DND-41 (cell line): Measurements from ENCODE around the gene LMO2.
"Not testable (repeated sequence)": the region's sequence is repeated elsewhere in the genome, so short reads cannot be mapped to it uniquely, and the experiment has no call there.

Experiments
- ATAC-seq: fragments of 200-7000 bp; cut with Tn5 transposase; 3 replicates; pipeline ENCODE4 v1.9.1; 2021; ENCODE audit warnings: low read depth; ENCODE audit not compliant: insufficient read depth
- DNase-seq: peaks from one replicate; pipeline ENCODE4 v3.0.0-alpha.2; 2020
- H2AFZ ChIP-seq: 2 replicates; pipeline ENCODE4 v1.6.0; 2012; ENCODE audit warnings: low read depth, low read length
- H3K27ac ChIP-seq: 2 replicates; pipeline ENCODE4 v1.5.1; 2012; ENCODE audit warnings: low read length, inconsistent platforms
- H3K27me3 ChIP-seq: fragments of 200-600 bp; sonication (generic); 2 replicates; pipeline ENCODE4 v1.6.0; 2012; ENCODE audit warnings: low read length, mild to moderate bottlenecking, inconsistent platforms; ENCODE audit not compliant: insufficient read depth, poor library complexity
- H3K36me3 ChIP-seq: 2 replicates; pipeline ENCODE4 v1.5.1; 2012; ENCODE audit warnings: low read length, inconsistent platforms; ENCODE audit not compliant: insufficient read depth
- H3K4me1 ChIP-seq: 2 replicates; pipeline ENCODE4 v1.5.1; 2012; ENCODE audit warnings: mild to moderate bottlenecking, low read length; ENCODE audit not compliant: insufficient read depth
- H3K4me2 ChIP-seq: 2 replicates; pipeline ENCODE4 v1.6.0; 2012; ENCODE audit warnings: mild to moderate bottlenecking, moderate library complexity, low read length, inconsistent platforms; ENCODE audit not compliant: insufficient read depth
- H3K4me3 ChIP-seq, 2 experiments: fragments of 200-600 bp in 1 of 2; shearing (Covaris generic) in 1 of 2; 2 replicates each; pipeline ENCODE4 v1.5.1; 2012 to 2016; ENCODE audit warnings: inconsistent platforms in 2 of 2, low read length in 2 of 2, mild to moderate bottlenecking in 2 of 2, low read depth in 1 of 2, moderate library complexity in 1 of 2
- H3K79me2 ChIP-seq: 2 replicates; pipeline ENCODE4 v1.6.0; 2012; ENCODE audit warnings: low read length, inconsistent platforms; ENCODE audit not compliant: insufficient read depth
- H3K9ac ChIP-seq: 2 replicates; pipeline ENCODE4 v1.6.0; 2012; ENCODE audit warnings: low read depth, mild to moderate bottlenecking, inconsistent platforms, low read length, moderate library complexity
- H3K9me3 ChIP-seq: 2 replicates; pipeline ENCODE4 v1.5.1; 2012; ENCODE audit warnings: low read length, moderate library complexity, mild to moderate bottlenecking, inconsistent platforms; ENCODE audit not compliant: insufficient read depth, severe bottlenecking
- H4K20me1 ChIP-seq: 2 replicates; pipeline ENCODE4 v1.6.0; 2012; ENCODE audit warnings: low read length; ENCODE audit not compliant: insufficient read depth
- CTCF ChIP-seq: IDR thresholded peaks from 2 replicates; pipeline ENCODE4 v1.5.1; 2012; ENCODE audit warnings: borderline replicate concordance, low read length, moderate library complexity, mild to moderate bottlenecking; ENCODE audit not compliant: poor library complexity, severe bottlenecking; ENCODE audit errors: extremely low read depth
- EZH2 ChIP-seq: IDR thresholded peaks from 3 replicates; pipeline ENCODE4 v1.6.1; 2012; ENCODE audit warnings: borderline replicate concordance, low read depth, mild to moderate bottlenecking, moderate library complexity, low read length, inconsistent platforms; ENCODE audit not compliant: severe bottlenecking

LMO2 gene

GRCh38 chr11:33932721-33933120, 40.8 kb upstream of the LMO2 start:
- ATAC-seq, result no peak
- H4K20me1 ChIP-seq, result no peaks in the 10 kb centered on the region
- H2AFZ ChIP-seq, result no peak overlapping the region
- H3K27me3 ChIP-seq, result no peaks in the 10 kb centered on the region
- no peak overlapping the region for H3K4me3 ChIP-seq
- TF ChIP-seq EZH2 (no peak), CTCF (no peak)
- H3K36me3 ChIP-seq, result no peaks in the 10 kb centered on the region
- DNase-seq, result no peak
- H3K27ac ChIP-seq, result no peak overlapping the region
- no peaks in the 10 kb centered on the region for H3K4me1 ChIP-seq
- H3K79me2 ChIP-seq, result no peaks in the 10 kb centered on the region
- H3K4me2 ChIP-seq, result no peak overlapping the region
- no peak overlapping the region for H3K9ac ChIP-seq
- no peaks in the 10 kb centered on the region for H3K9me3 ChIP-seq

- not testable (repeated sequence) for H3K4me2 ChIP-seq, H3K9me3 ChIP-seq, DNase-seq, H3K27me3 ChIP-seq, H4K20me1 ChIP-seq, H3K9ac ChIP-seq, H3K4me1 ChIP-seq, H3K36me3 ChIP-seq, H2AFZ ChIP-seq, ATAC-seq, H3K4me3 ChIP-seq, H3K27ac ChIP-seq, H3K79me2 ChIP-seq
Measured at GRCh38 chr11:33931739-33932366, 40.0 kb upstream of the LMO2 start.

- no peak for DNase-seq
- Histone ChIP-seq H3K4me2 (no peak overlapping the region), H3K79me2 (no peaks in the 10 kb centered on the region)
Measured at GRCh38 chr11:33931067-33931466, 39.2 kb upstream of the LMO2 start.

More at GRCh38 chr11:33931067-33931466, 39.2 kb upstream of the LMO2 start:
- TF ChIP-seq EZH2, result no peak
- TF ChIP-seq CTCF, result no peak
- no peak overlapping the region for H3K4me3 ChIP-seq
- no peak overlapping the region for H3K9ac ChIP-seq
- ATAC-seq, result no peak
- H3K9me3 ChIP-seq, result no peaks in the 10 kb centered on the region
- H3K27me3 ChIP-seq, result no peaks in the 10 kb centered on the region
- H3K27ac ChIP-seq, result no peak overlapping the region
- no peaks in the 10 kb centered on the region for H3K36me3 ChIP-seq
- no peaks in the 10 kb centered on the region for H3K4me1 ChIP-seq
- no peaks in the 10 kb centered on the region for H4K20me1 ChIP-seq
- no peak overlapping the region for H2AFZ ChIP-seq
